Thymus (tissue), 11 donors: ENCODE measurements around the gene DNAJC21. TPM values are rescaled to one million over a fixed set of nuclear protein-coding genes. Genes with fewer than 3 reads are reported as not detected.
"Not testable (repeated sequence)": the region's sequence is repeated elsewhere in the genome, so short reads cannot be mapped to it uniquely, and the experiment has no call there.

Experiments used
- DNase-seq, 9 donors: peaks; one replicate each; pipeline ENCODE4 v3.0.0-alpha.2; 2013; ENCODE audit warnings: low spot score in 9 of 9, low read depth in 6 of 9, missing footprints in 1 of 9
- H3K27ac ChIP-seq, 2 donors: one replicate each; pipeline ENCODE4 v1.5.1; 2013; ENCODE audit warnings: control low read depth in 1 of 2, low read depth in 1 of 2, low read length in 1 of 2, mild to moderate bottlenecking in 1 of 2, moderate library complexity in 1 of 2
- H3K27me3 ChIP-seq, 2 donors: one replicate each; pipeline ENCODE4 v1.5.1; 2013; ENCODE audit warnings: low read length in 1 of 2; ENCODE audit not compliant: control insufficient read depth in 2 of 2, insufficient read depth in 1 of 2
- H3K36me3 ChIP-seq, 2 donors: one replicate each; pipeline ENCODE4 v1.5.1; 2013; ENCODE audit warnings: low read length in 1 of 2, mild to moderate bottlenecking in 1 of 2, moderate library complexity in 1 of 2; ENCODE audit not compliant: control insufficient read depth in 2 of 2, insufficient read depth in 2 of 2
- H3K4me1 ChIP-seq, 2 donors: one replicate each; pipeline ENCODE4 v1.5.1; 2013; ENCODE audit warnings: low read length in 2 of 2; ENCODE audit not compliant: control insufficient read depth in 2 of 2, insufficient read depth in 2 of 2
- H3K4me3 ChIP-seq, 2 donors: one replicate each; pipeline ENCODE4 v1.5.1; 2013; ENCODE audit warnings: low read length in 2 of 2, control low read depth in 1 of 2, mild to moderate bottlenecking in 1 of 2
- H3K9me3 ChIP-seq, 2 donors: one replicate each; pipeline ENCODE4 v1.5.1; 2013; ENCODE audit warnings: low read length in 1 of 2, mild to moderate bottlenecking in 1 of 2; ENCODE audit not compliant: control insufficient read depth in 2 of 2, insufficient read depth in 1 of 2
- WGBS: extraction: QIAGEN DNeasy Blood & Tissue Kit; methylation state at CpG from one replicate; pipeline ENCODE4 v1.1.7; 2013; 5-methylcytosine and 5-hydroxymethylcytosine counted together
- polyA plus RNA-seq: library from polyadenylated mRNA; stranded (reverse); fragments of 200-250 nt; gene quantifications from one replicate; pipeline ENCODE4 v1.2.3, GENCODE V29; 2013
- total RNA-seq: library from RNA; stranded (reverse); fragments of 120-200 nt; gene quantifications from one replicate; pipeline ENCODE4 v1.2.4, GENCODE V29; 2013
- donor health status: healthy.

Gene DNAJC21
- total and polyA plus RNA-seq, 2 donors = 28.9 to 42.8 TPM

DNA sequence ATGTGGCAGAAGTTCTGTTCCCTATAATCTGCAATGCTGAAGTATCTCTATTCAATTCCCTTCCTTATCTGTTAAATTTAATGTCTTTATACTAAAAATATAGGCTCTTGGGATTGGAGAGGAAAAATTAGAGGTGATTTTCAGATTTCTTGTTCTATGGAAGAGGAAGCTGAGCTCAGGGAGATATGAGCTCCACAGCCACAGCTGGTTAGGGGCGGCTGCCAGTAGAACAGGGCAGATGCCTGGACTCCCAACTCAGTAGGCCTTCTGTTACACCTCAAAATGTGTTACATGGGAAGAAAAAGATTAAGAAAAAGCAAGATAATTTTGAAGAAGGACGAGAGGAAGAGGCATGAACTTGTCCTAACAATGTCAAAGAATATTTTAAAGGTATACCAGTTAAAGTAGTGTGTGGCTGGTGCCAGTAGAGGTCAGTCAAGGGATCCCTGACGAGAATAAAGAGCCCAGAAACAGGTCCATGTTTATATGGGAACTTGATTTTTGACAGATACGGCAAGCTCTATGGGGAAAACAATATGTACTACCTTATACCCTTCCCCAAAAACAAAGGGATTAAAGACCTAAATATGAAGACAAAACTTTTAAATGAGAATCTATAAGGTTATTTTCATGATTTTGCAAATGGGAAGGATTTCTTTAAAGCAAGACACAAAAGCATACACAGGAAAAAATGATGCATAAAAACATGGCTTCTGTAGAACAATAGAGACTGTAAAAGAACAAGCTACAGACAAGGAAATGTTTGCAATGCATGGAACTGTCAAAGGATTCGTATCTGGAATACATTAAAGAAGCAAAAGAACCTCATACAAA, 28.7 kb downstream of the DNAJC21 start:
- Histone ChIP-seq H3K27me3 (no peaks in the 10 kb centered on the region), H3K9me3 (no peaks in the 10 kb centered on the region), H3K4me3 (no peak overlapping the region), H3K36me3 (peaks cover 0 to 10% of the 10 kb centered on the region in 2 donors), H3K27ac (no peak overlapping the region), H3K4me1 (no peaks in the 10 kb centered on the region)
- WGBS = 77% methylated on average over 5 of the region's 5 CpGs
- peak in 4 of 9 donors; percentile 1 to 19 (median 4) for DNase-seq

DNA sequence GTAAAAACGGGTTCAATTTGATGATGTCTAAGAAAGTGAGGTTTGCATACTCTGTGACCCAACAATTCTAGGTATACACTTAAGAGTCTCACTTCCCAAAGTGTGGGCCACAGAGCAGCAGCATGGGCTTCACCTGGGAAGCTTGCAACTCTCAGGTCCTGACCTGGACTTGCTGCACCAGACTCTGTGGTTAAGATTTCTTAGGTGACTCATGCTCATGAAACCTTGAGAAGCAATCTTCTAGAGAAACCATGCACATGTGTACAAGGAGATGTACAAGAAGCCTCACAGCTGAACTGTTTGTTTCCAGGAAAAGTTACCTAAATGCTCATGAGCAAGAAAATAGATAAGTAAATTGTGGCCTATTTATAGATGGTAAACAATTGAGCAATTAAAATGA, 30.0 kb downstream of the DNAJC21 start:
- Histone ChIP-seq H3K4me3 (no peak overlapping the region), H3K4me1 (no peaks in the 10 kb centered on the region), H3K27ac (no peak overlapping the region), H3K36me3 (peaks cover 0 to 3% of the 10 kb centered on the region in 2 donors), H3K27me3 (no peaks in the 10 kb centered on the region), H3K9me3 (no peaks in the 10 kb centered on the region)
- WGBS = 100% methylated on average over 1 of the region's 1 CpG
- no peak for DNase-seq

- WGBS = 98% methylated on average over 4 of the region's 4 CpGs
- no peaks in the 10 kb centered on the region for H3K36me3 ChIP-seq
- no peak overlapping the region for H3K27ac ChIP-seq
- H3K4me3 ChIP-seq = no peak overlapping the region
- no peak for DNase-seq
- no peaks in the 10 kb centered on the region for H3K4me1 ChIP-seq
- H3K27me3 ChIP-seq = no peaks in the 10 kb centered on the region
- H3K9me3 ChIP-seq = no peaks in the 10 kb centered on the region
Measured at GRCh38 chr5:34967540-34967939, 38.2 kb downstream of the DNAJC21 start.

DNA sequence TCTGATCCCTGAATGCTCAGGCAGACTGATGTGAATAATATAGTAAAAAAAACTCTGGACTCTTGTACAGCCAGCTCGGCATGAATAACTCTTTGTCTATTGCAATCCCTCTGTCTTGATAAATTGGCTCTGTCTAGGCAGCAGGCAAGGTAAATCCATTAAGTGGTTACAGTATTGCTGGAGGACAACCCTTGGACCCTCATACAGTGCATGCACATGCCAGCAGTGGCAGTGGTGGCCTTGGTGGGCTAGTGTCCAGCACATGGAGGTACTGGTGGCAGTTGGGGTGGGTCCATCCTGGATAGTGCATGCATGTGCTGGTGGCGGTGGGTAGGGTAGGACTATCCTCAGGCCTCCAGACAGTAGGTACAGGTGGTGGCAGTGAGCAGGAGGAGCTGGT, 38.9 kb downstream of the DNAJC21 start:
- Histone ChIP-seq H3K4me3 (no peak overlapping the region), H3K4me1 (no peaks in the 10 kb centered on the region), H3K27me3 (no peaks in the 10 kb centered on the region), H3K36me3 (no peaks in the 10 kb centered on the region), H3K27ac (no peak overlapping the region), H3K9me3 (no peaks in the 10 kb centered on the region)
- WGBS = 96% methylated on average over 2 of the region's 2 CpGs
- no peak for DNase-seq

DNA sequence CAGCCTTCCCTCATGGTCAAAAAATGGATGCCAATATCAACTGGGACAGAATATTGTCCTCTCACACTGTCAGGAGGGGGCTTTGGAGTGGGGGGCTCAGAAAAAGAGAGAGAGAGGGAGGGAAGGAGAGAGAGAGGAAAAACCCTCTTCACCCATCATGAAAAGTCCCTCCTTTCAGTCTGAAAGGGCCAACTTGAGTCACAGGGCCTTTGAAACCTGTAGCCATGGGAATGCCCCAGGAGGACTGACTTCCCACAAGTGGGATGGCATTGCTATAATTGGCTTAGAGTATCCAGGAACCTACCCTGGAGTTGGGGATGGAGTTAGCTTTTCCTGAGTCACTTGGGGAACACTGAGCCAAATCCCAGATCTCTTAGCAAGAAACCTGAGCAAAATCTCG, 41.2 kb downstream of the DNAJC21 start:
- no peaks in the 10 kb centered on the region for H3K4me1 ChIP-seq
- no peaks in the 10 kb centered on the region for H3K27me3 ChIP-seq
- no peak overlapping the region for H3K27ac ChIP-seq
- DNase-seq = no peak
- no peaks in the 10 kb centered on the region for H3K36me3 ChIP-seq
- H3K9me3 ChIP-seq = no peaks in the 10 kb centered on the region
- 93% methylated on average over 1 of the region's 1 CpG for WGBS
- no peak overlapping the region for H3K4me3 ChIP-seq

- 93% methylated on average over 2 of the region's 4 CpGs for WGBS
- H3K9me3 ChIP-seq, H3K36me3 ChIP-seq, H3K4me1 ChIP-seq, H3K4me3 ChIP-seq, H3K27me3 ChIP-seq, DNase-seq, H3K27ac ChIP-seq: not testable (repeated sequence)
Measured at GRCh38 chr5:34971655-34972054, 42.3 kb downstream of the DNAJC21 start.

GRCh38 chr5:34976347-34976746, 47.0 kb downstream of the DNAJC21 start:
- H3K4me1 ChIP-seq = no peaks in the 10 kb centered on the region
- WGBS = 87% methylated on average over 5 of the region's 5 CpGs

GRCh38 chr5:34977934-34978613, 48.7 kb downstream of the DNAJC21 start:
- 79% methylated on average over 2 of the region's 2 CpGs for WGBS
- no peaks in the 10 kb centered on the region for H3K27me3 ChIP-seq
- DNase-seq = no peak

More at GRCh38 chr5:34976347-34976746, 47.0 kb downstream of the DNAJC21 start:
- H3K36me3 ChIP-seq = no peaks in the 10 kb centered on the region
- no peak overlapping the region for H3K27ac ChIP-seq
- H3K27me3 ChIP-seq = no peaks in the 10 kb centered on the region
- DNase-seq = no peak
- no peak overlapping the region for H3K4me3 ChIP-seq
- H3K9me3 ChIP-seq = no peaks in the 10 kb centered on the region

GRCh38 chr5:34978681-34979080, 49.3 kb downstream of the DNAJC21 start:
- Histone ChIP-seq H3K27ac (no peak overlapping the region), H3K27me3 (no peaks in the 10 kb centered on the region), H3K9me3 (no peaks in the 10 kb centered on the region), H3K36me3 (no peaks in the 10 kb centered on the region), H3K4me3 (no peak overlapping the region), H3K4me1 (no peaks in the 10 kb centered on the region)
- 78% methylated on average over 4 of the region's 4 CpGs for WGBS
- DNase-seq = no peak

More at GRCh38 chr5:34977934-34978613, 48.7 kb downstream of the DNAJC21 start:
- Histone ChIP-seq H3K4me3 (no peak overlapping the region), H3K9me3 (no peaks in the 10 kb centered on the region), H3K4me1 (no peaks in the 10 kb centered on the region), H3K36me3 (no peaks in the 10 kb centered on the region), H3K27ac (no peak overlapping the region)
